Left ventricle myocardium superior (tissue), 1 donor: ENCODE results near the gene DHRS9. TPM values are rescaled to one million over a fixed set of nuclear protein-coding genes. Genes with fewer than 3 reads are reported as not detected.

Source experiments
- total RNA-seq: library from RNA; stranded (reverse); fragmentation: NEBNext Ultra II Directional; extraction: Animal tissue kit (Norgen Biotek cat#: 25700); gene quantifications from one replicate; pipeline ENCODE4 v1.2.1, GENCODE V29; 2021
- donor health status: DM: no; HTN: yes; CAD: no; lungs with severe emphysema.

Gene DHRS9
- total RNA-seq, 1 donor from 2014 or later, result 0.74 TPM

Other genes with a start within 250 kb of the DHRS9 start
- gene SPC25, start 179.1 kb upstream of the DHRS9 start, total RNA-seq, result 0.55 TPM
- not detected for gene G6PC2, start 168.3 kb upstream of the DHRS9 start, total RNA-seq
- 0.25 TPM for gene ABCB11, start 38.2 kb upstream of the DHRS9 start, total RNA-seq